ENCODE data around the gene TMEM151A. TPM values are rescaled to one million over a fixed set of nuclear protein-coding genes. Genes with fewer than 3 reads are reported as not detected.

The TMEM151A gene
- total RNA-seq, 1 donor from 2014 or later, result 19.2 TPM

- DNase-seq, result peak; percentile 61
- TF ChIP-seq CTCF (IDR thresholded peaks at IDR 0.05; ENCODE audit: partially characterized antibody, unreplicated experiment), result no peak
- peak within 1 kb of the TSS; percentile 93 for H3K27ac Mint-ChIP-seq (ENCODE audit: unreplicated experiment)
- H3K4me3 Mint-ChIP-seq (ENCODE audit: unreplicated experiment), result peak within 1 kb of the TSS; percentile 75
- H3K36me3 Mint-ChIP-seq (ENCODE audit: unreplicated experiment), result no peaks in the 10 kb centered on the region
- peaks cover 10% of the 10 kb centered on the region for H3K27me3 Mint-ChIP-seq (ENCODE audit: unreplicated experiment)
- H3K4me1 Mint-ChIP-seq (ENCODE audit: low read depth, unreplicated experiment), result peaks cover 18% of the 10 kb centered on the region
- H3K9me3 Mint-ChIP-seq (ENCODE audit: unreplicated experiment), result no peaks in the 10 kb centered on the region
Observed at GRCh38 chr11:66336234-66337102, 44.8 kb downstream of the TMEM151A start, which contains the start of gene RIN1. RIN1 (minus strand) TSS chr11:66336434; CDS start chr11:66336402, 32 bp downstream.

- H3K36me3 Mint-ChIP-seq (ENCODE audit: unreplicated experiment), result no peaks in the 10 kb centered on the region
- no peak for TF ChIP-seq CTCF (IDR thresholded peaks at IDR 0.05; ENCODE audit: partially characterized antibody, unreplicated experiment)
- peak overlapping the region; percentile 75 for H3K4me3 Mint-ChIP-seq (ENCODE audit: unreplicated experiment)
- H3K27ac Mint-ChIP-seq (ENCODE audit: unreplicated experiment), result peak overlapping the region; percentile 93
- peaks cover 10% of the 10 kb centered on the region for H3K27me3 Mint-ChIP-seq (ENCODE audit: unreplicated experiment)
- peak; percentile 62 for DNase-seq
- peaks cover 2% of the 10 kb centered on the region for H3K9me3 Mint-ChIP-seq (ENCODE audit: unreplicated experiment)
- H3K4me1 Mint-ChIP-seq (ENCODE audit: low read depth, unreplicated experiment), result peaks cover 18% of the 10 kb centered on the region
Observed at GRCh38 chr11:66337103-66337899, 45.6 kb downstream of the TMEM151A start.

- peaks cover 6% of the 10 kb centered on the region for H3K9me3 Mint-ChIP-seq (ENCODE audit: unreplicated experiment)
- TF ChIP-seq CTCF (IDR thresholded peaks at IDR 0.05; ENCODE audit: partially characterized antibody, unreplicated experiment), result no peak
- peaks cover 19% of the 10 kb centered on the region for H3K4me1 Mint-ChIP-seq (ENCODE audit: low read depth, unreplicated experiment)
- no peak overlapping the region for H3K4me3 Mint-ChIP-seq (ENCODE audit: unreplicated experiment)
- H3K36me3 Mint-ChIP-seq (ENCODE audit: unreplicated experiment), result no peaks in the 10 kb centered on the region
- peak overlapping the region; percentile 93 for H3K27ac Mint-ChIP-seq (ENCODE audit: unreplicated experiment)
- H3K27me3 Mint-ChIP-seq (ENCODE audit: unreplicated experiment), result peaks cover 10% of the 10 kb centered on the region
- DNase-seq, result no peak
Observed at GRCh38 chr11:66338276-66339161, 46.8 kb downstream of the TMEM151A start.

- no peak for DNase-seq
- Mint-ChIP-seq H3K4me1 (ENCODE audit: low read depth, unreplicated experiment) (peaks cover 20% of the 10 kb centered on the region), H3K27me3 (ENCODE audit: unreplicated experiment) (peaks cover 8% of the 10 kb centered on the region), H3K9me3 (ENCODE audit: unreplicated experiment) (peaks cover 6% of the 10 kb centered on the region), H3K27ac (ENCODE audit: unreplicated experiment) (peak overlapping the region; percentile 89), H3K4me3 (ENCODE audit: unreplicated experiment) (no peak overlapping the region), H3K36me3 (ENCODE audit: unreplicated experiment) (no peaks in the 10 kb centered on the region)
- TF ChIP-seq CTCF (IDR thresholded peaks at IDR 0.05; ENCODE audit: partially characterized antibody, unreplicated experiment), result no peak
Observed at GRCh38 chr11:66339162-66339675, 47.5 kb downstream of the TMEM151A start.

All from glutamatergic neuron (in vitro differentiated cells).